Nephron (organoid): ENCODE measurements around the gene PTPN2.

Experiments
- H3K27ac Mint-ChIP-seq, 3 experiments: 2 replicates each; pipeline ENCODE4 v1.8.0; 2020; ENCODE audit warnings: mixed read lengths in 3 of 3, mild to moderate bottlenecking in 2 of 3, moderate library complexity in 1 of 3
- H3K27me3 Mint-ChIP-seq: 2 replicates; pipeline ENCODE4 v1.8.0; 2021; ENCODE audit warnings: low read depth, mild to moderate bottlenecking, moderate library complexity, mixed read lengths
- H3K36me3 Mint-ChIP-seq: 2 replicates; pipeline ENCODE4 v1.8.0; 2020; ENCODE audit warnings: low read depth, mixed read lengths
- H3K4me1 Mint-ChIP-seq: 2 replicates; pipeline ENCODE4 v1.8.0; 2020; ENCODE audit warnings: mixed read lengths
- H3K4me3 Mint-ChIP-seq, 3 experiments: 2 replicates each; pipeline ENCODE4 v1.8.0; 2020; ENCODE audit warnings: mild to moderate bottlenecking in 3 of 3, mixed read lengths in 3 of 3, moderate library complexity in 2 of 3
- H3K9me3 Mint-ChIP-seq: 2 replicates; pipeline ENCODE4 v1.8.0; 2020; ENCODE audit warnings: mixed read lengths
- CTCF ChIP-seq, 3 experiments: fragments of 200-600 bp; sonication (generic); IDR thresholded peaks; one replicate each; pipeline ENCODE4 v1.5.0; 2021; ENCODE audit warnings: antibody characterized with exemption in 3 of 3; ENCODE audit not compliant: unreplicated experiment in 3 of 3

PTPN2 gene

GRCh38 chr18:12886498-12887126 lies 2.6 kb upstream of the PTPN2 start:
- H3K4me1 Mint-ChIP-seq = peaks cover 16% of the 10 kb centered on the region
- H3K27ac Mint-ChIP-seq = no peak overlapping the region

DNA sequence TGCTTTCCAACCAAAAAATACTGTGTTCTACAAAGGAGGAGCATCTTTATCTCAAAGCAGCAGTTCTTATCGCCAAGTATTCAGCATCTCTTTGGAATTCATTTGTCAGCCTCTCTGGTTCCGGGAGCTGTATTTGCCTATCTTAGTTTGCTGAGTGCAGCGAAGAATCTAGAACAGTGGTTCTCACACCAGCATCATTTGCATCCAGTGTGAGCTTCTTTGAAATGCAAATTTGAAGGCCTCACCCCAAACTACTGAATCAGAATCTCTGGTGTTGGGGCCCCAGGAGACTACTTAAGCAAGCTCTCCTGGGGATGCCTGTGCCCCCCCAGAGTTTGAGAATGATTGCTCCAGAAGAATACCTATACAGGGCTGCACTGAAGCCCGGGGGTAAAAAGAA lies 1.5 kb upstream of the PTPN2 start:
- H3K27ac Mint-ChIP-seq = peak overlapping the region in 2 of 3 experiments; percentile 95 to 99
- no peaks in the 10 kb centered on the region for H3K27me3 Mint-ChIP-seq
- H3K4me3 Mint-ChIP-seq = peak overlapping the region; percentile 91 to 98 (median 91)
- H3K4me1 Mint-ChIP-seq = peaks cover 25% of the 10 kb centered on the region
- H3K9me3 Mint-ChIP-seq = peaks cover 10% of the 10 kb centered on the region
- no peak for TF ChIP-seq CTCF (IDR thresholded peaks at IDR 0.05; ENCODE audit: unreplicated experiment in 3 of 3)
- H3K36me3 Mint-ChIP-seq = peaks cover 6% of the 10 kb centered on the region

More at GRCh38 chr18:12886498-12887126, 2.6 kb upstream of the PTPN2 start:
- TF ChIP-seq CTCF (IDR thresholded peaks at IDR 0.05; ENCODE audit: unreplicated experiment in 3 of 3) = no peak
- peaks cover 6% of the 10 kb centered on the region for H3K36me3 Mint-ChIP-seq
- H3K27me3 Mint-ChIP-seq = no peaks in the 10 kb centered on the region
- peaks cover 13% of the 10 kb centered on the region for H3K9me3 Mint-ChIP-seq
- H3K4me3 Mint-ChIP-seq = peak overlapping the region in 2 of 3 experiments; percentile 43 to 54

GRCh38 chr18:12884406-12885323 lies 628 bp upstream of the PTPN2 start:
- no peaks in the 10 kb centered on the region for H3K27me3 Mint-ChIP-seq
- peaks cover 6% of the 10 kb centered on the region for H3K36me3 Mint-ChIP-seq
- TF ChIP-seq CTCF (IDR thresholded peaks at IDR 0.05; ENCODE audit: unreplicated experiment in 3 of 3) = no peak
- peaks cover 7% of the 10 kb centered on the region for H3K9me3 Mint-ChIP-seq
- peak overlapping the region; percentile 95 to 99 (median 97) for H3K27ac Mint-ChIP-seq
- H3K4me3 Mint-ChIP-seq = peak overlapping the region; percentile 91 to 98 (median 91)
- peaks cover 33% of the 10 kb centered on the region for H3K4me1 Mint-ChIP-seq

- H3K27me3 Mint-ChIP-seq = no peaks in the 10 kb centered on the region
- peak overlapping the region; percentile 91 to 93 (median 92) for H3K4me3 Mint-ChIP-seq
- peaks cover 41% of the 10 kb centered on the region for H3K4me1 Mint-ChIP-seq
- H3K36me3 Mint-ChIP-seq = peaks cover 5% of the 10 kb centered on the region
- peaks cover under 1% of the 10 kb centered on the region for H3K9me3 Mint-ChIP-seq
- H3K27ac Mint-ChIP-seq = peak overlapping the region; percentile 94 to 97 (median 95)
- TF ChIP-seq CTCF (IDR thresholded peaks at IDR 0.05; ENCODE audit: unreplicated experiment in 3 of 3) = no peak
Measured at GRCh38 chr18:12883372-12883683, 709 bp downstream of the PTPN2 start.

DNA sequence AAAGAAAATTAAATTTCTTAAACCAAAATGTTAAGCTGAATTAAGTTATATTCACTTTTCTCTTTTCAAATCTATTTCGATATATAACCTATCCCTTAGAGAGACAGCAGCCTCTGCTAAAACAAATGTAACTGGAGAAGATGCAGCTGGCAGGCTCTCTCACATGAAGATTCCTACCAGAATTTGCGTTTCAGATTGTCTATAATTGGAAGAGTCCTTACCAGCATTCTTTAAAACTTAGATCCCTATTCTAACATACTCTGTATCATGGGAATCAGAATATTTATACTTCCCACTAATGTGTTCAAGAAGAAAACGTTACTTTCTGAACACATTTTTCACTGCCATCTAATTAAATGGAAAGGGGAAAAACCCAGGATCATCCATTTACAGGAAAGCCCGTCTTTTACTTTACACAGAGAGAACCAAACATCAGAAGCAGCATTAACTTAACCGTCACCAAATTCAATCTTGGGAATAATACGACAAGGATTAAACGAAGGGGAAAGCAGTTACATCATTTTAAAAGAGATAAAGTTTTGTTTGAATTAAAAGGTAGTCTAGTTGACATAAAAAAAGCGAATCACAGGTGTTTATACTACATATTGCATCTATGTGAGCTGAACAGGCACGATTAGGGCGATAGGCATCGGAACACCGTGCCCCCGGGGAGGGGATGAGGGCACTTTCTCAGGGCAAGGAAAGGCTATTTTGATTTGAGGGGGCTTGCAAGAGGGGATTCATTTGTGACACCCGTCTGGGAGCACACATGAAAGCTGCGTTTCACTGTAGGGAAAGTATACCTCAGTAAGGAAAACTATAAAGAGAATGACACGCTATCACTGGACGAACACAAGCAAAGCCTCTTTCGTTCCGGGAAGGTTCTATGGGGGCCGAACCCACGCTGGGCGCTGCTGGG lies 1.3 kb downstream of the PTPN2 start:
- H3K9me3 Mint-ChIP-seq = no peaks in the 10 kb centered on the region
- TF ChIP-seq CTCF (IDR thresholded peaks at IDR 0.05; ENCODE audit: unreplicated experiment in 3 of 3) = no peak
- peak overlapping the region; percentile 86 to 93 (median 92) for H3K4me3 Mint-ChIP-seq
- H3K27me3 Mint-ChIP-seq = no peaks in the 10 kb centered on the region
- peaks cover 5% of the 10 kb centered on the region for H3K36me3 Mint-ChIP-seq
- H3K4me1 Mint-ChIP-seq = peaks cover 41% of the 10 kb centered on the region
- H3K27ac Mint-ChIP-seq = peak overlapping the region; percentile 93 to 95 (median 94)
